22Rv1 (cell line): Measurements from ENCODE around the gene SYCE1L.

Experiments used
- CTCF ChIP-seq: fragments of 450-650 bp; IDR thresholded peaks from 2 replicates; pipeline ENCODE4 v1.5.1; 2017; ENCODE audit warnings: mild to moderate bottlenecking
- ZFX ChIP-seq: fragments of 450-650 bp; IDR thresholded peaks from 2 replicates; pipeline ENCODE4 v1.6.1; 2017; ENCODE audit warnings: antibody characterized with exemption, borderline replicate concordance

DNA sequence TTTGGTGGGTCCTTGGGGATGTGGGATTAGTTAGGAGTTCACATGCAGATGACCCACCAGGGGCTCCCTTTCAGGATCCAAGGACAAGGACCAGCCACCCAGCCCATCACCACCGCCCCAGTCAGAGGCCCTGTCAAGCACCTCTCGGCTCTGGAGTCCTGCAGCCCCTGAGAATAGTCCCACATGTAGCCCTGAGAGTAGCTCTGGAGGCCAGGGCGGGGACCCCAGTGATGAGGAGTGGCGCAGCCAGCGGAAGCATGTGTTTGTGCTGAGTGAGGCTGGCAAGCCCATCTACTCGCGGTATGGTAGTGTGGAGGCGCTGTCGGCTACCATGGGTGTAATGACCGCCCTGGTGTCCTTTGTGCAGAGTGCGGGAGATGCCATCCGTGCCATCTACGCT, 5.8 kb upstream of the SYCE1L start:
- TF ChIP-seq CTCF (no peak), ZFX (no peak)
